Astrocyte of the cerebellum (primary cell): ENCODE data around the gene HPSE2.

Experiments
- DNase-seq: peaks from one replicate; pipeline ENCODE4 v3.0.0-alpha.2; 2011; ENCODE audit warnings: low read depth
- H3K4me3 ChIP-seq: 2 replicates; pipeline ENCODE4 v1.5.1; 2011; ENCODE audit warnings: mild to moderate bottlenecking, low read depth, low read length, moderate library complexity
- in situ Hi-C: cut with HindIII; loops from 2 replicates; pipeline ENCODE4 v1.10.0; 2017; ENCODE audit warnings: low sequenced_read_pairs
- TF ChIP-seq, protein P1 (sequence below): IDR thresholded peaks from 2 replicates; pipeline ENCODE4 v1.5.1; 2012; ENCODE audit warnings: low read length, low read depth, moderate library complexity, mild to moderate bottlenecking; ENCODE audit errors: missing control alignments

Gene HPSE2

DNA sequence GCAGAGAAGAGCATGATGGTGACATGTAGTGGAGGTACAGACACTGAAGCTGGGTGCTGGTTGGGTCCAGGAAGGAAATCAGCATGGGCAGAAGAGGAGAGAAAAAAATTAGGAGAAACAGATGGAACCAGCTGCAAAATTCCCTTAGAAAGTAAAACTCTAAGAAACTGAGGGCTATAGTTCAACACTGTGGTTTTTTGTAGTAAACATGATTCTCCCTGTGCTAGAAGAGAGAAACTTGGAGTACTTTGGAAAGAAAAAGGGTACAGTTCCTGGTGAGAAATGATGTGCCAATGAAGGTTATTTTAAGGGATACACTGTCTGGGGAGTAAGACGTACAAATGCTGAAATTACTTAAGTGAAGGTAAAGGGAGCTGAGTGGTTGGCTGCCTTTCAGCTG is 607.4 kb downstream of the HPSE2 start:
- TF ChIP-seq, protein P1, sequence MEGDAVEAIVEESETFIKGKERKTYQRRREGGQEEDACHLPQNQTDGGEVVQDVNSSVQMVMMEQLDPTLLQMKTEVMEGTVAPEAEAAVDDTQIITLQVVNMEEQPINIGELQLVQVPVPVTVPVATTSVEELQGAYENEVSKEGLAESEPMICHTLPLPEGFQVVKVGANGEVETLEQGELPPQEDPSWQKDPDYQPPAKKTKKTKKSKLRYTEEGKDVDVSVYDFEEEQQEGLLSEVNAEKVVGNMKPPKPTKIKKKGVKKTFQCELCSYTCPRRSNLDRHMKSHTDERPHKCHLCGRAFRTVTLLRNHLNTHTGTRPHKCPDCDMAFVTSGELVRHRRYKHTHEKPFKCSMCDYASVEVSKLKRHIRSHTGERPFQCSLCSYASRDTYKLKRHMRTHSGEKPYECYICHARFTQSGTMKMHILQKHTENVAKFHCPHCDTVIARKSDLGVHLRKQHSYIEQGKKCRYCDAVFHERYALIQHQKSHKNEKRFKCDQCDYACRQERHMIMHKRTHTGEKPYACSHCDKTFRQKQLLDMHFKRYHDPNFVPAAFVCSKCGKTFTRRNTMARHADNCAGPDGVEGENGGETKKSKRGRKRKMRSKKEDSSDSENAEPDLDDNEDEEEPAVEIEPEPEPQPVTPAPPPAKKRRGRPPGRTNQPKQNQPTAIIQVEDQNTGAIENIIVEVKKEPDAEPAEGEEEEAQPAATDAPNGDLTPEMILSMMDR, result no peak
- no peak overlapping the region for H3K4me3 ChIP-seq
- in situ Hi-C loops, result no loop called here
- no peak for DNase-seq

DNA sequence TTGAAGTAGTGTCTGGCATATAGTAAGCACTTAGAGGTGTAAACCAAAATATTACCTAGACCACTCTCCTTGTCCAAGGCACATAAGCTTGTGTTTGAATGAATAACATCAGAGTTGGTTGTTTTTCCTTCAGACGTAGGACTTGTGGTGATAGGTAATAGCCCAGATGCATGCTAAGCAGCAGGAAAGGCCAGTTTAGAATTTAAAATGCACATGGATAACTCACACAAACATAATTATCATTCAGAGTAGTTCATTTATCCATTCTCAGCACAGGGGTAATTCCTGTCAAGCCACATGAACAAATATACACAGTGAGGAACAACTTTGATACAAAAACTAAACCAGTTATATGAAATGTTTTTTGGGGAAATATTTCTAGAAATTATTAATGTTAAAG is 607.9 kb downstream of the HPSE2 start:
- TF ChIP-seq, protein P1, result no peak
- no peak for DNase-seq
- no peak overlapping the region for H3K4me3 ChIP-seq
- in situ Hi-C loops, result no loop called here

DNA sequence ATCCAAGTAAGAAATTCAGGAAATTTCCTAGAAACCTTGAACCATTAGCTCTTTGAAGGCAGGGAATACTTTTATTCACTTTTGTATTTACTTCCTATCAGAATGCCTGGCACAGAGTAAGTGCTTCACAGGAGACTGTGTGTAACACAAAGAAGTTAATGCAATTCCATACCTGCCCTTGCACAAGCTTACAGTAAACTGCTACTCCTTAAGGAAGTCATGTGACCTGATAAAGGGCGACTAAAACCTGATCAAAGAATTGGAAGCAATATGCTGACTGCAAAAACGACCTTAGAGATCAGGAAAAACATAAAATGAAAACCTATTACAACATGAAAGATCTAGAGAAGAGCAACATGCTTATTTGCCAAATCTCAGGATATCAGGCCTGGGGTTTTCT is 610.7 kb downstream of the HPSE2 start:
- DNase-seq, result no peak
- in situ Hi-C loops, result no loop called here
- no peak overlapping the region for H3K4me3 ChIP-seq
- TF ChIP-seq, protein P1, result no peak

DNA sequence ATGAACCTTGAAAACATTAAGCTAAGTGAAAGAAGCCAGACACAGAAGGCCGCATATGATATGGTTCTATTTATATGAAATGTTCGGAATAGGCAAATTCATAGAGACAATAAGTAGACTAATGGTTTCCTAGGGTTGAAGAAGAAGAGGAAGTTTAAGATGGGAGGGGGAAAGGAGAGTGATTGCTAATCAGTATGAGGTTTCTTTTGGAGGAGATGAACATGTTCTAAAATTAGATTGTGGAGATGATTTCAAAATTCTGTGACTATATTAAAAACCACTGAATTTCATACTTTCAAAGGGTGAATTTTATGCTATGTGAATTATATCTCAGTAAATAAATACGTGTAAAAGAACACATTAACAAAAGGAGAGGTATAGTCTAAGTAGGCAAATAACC is 612.5 kb downstream of the HPSE2 start:
- DNase-seq, result no peak
- H3K4me3 ChIP-seq, result no peak overlapping the region
- in situ Hi-C loops, result no loop called here
- TF ChIP-seq, protein P1, result no peak

DNA sequence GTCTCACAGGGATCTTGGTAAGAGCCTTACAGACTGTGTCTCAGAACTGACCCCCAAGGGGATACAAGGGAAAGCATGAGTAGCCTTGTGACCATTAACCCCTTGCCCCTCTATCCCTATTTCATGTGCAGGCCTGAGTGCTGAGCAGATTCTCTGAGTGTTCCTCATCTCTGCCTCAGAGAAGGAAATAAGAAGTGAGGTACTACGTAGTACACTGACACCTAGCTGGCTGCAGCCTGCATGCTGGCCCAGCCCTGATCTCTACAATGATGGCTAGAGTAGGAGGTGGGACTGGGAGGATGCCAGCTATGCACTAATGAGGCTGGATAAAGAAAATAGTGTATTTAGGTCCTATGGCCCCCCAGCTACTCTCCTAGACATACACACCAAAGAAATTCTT is 614.0 kb downstream of the HPSE2 start:
- no peak for DNase-seq
- H3K4me3 ChIP-seq, result no peak overlapping the region
- in situ Hi-C loops, result no loop called here
- TF ChIP-seq, protein P1, result no peak

DNA sequence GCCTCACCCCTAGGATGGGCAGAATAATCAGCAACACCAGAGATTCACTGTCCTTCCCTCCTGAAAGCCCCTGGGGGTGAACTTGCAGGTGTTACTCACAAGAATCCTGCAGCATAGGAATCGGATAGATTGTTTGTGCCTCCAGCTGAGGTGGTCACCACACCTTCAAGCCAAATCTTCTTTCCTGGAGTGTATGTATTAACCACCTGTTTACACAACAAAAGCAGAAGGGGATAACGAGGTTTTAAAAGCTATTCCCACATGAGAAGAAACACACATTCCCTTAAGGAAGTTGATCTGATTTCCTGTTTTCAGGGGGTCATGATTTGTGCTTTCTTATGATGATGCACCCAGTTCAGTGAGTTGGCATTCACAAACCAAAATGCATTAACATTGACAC is 615.1 kb downstream of the HPSE2 start:
- no peak overlapping the region for H3K4me3 ChIP-seq
- in situ Hi-C loops, result no loop called here
- TF ChIP-seq, protein P1, result no peak
- DNase-seq, result no peak

DNA sequence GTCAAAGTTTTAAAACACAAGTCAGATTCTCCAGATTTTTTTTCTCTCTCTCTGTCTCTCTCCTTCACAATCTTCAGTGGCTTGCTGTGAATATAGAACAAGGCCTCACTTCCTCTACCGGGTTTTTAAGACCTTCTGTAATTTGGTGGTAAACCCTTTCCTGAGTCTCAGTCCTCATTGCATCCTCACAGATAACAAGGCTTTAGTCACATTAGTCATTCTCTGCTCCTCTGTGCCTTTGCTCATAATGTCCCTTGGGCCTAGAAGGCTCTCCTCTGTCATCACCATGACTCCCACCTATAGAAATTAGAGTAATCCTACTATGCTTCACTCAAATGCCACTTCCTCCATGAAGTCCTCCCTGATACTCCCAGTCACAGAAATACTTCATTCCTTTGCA is 616.2 kb downstream of the HPSE2 start:
- TF ChIP-seq, protein P1, result no peak
- no peak for DNase-seq
- in situ Hi-C loops, result no loop called here
- H3K4me3 ChIP-seq, result no peak overlapping the region
